HepG2 (cell line): ENCODE results near the gene TJP2.

Source experiments
- CBX2 ChIP-seq, 2 experiments: fragments of 200-600 bp in 1 of 2; sonication (generic); formaldehyde crosslinking in 1 of 2; IDR thresholded peaks; 2 replicates each; pipeline versions ENCODE4 v1.7.0 to v1.8.1; 2018 to 2022; ENCODE audit warnings: low read depth in 2 of 2, low read length in 1 of 2, mild to moderate bottlenecking in 1 of 2, missing genetic modification reagents in 1 of 2
- ETV5 ChIP-seq: IDR thresholded peaks from 2 replicates; pipeline ENCODE4 v1.6.1; 2018; ENCODE audit warnings: missing biosample characterization, missing genetic modification reagents, inconsistent platforms, borderline replicate concordance
- MAX ChIP-seq: IDR thresholded peaks from 2 replicates; pipeline ENCODE4 v1.6.1; 2012; ENCODE audit warnings: inconsistent platforms
- PREB ChIP-seq: sonication (generic); formaldehyde crosslinking; IDR thresholded peaks from 2 replicates; pipeline ENCODE4 v1.4.0; 2020; ENCODE audit warnings: missing genetic modification reagents
- RERE ChIP-seq: IDR thresholded peaks from 2 replicates; pipeline ENCODE4 v1.6.1; 2016; ENCODE audit warnings: low read depth, missing genetic modification reagents, missing compliant biosample characterization
- RFX5 ChIP-seq: IDR thresholded peaks from 2 replicates; pipeline ENCODE4 v1.6.1; 2011; ENCODE audit warnings: low read depth, low read length, improper control_type of control experiment
- SP2 ChIP-seq: sonication (generic); formaldehyde crosslinking; IDR thresholded peaks from 2 replicates; pipeline ENCODE4 v1.5.1; 2020; ENCODE audit warnings: mild to moderate bottlenecking, missing genetic modification reagents
- ZBTB33 ChIP-seq: sonication (generic); formaldehyde crosslinking; IDR thresholded peaks from 2 replicates; pipeline ENCODE4 v1.4.0; 2020; ENCODE audit warnings: missing genetic modification reagents
- ZNF704 ChIP-seq: sonication (generic); formaldehyde crosslinking; IDR thresholded peaks from 2 replicates; pipeline ENCODE4 v1.8.1; 2023; ENCODE audit warnings: mild to moderate bottlenecking, inconsistent platforms, moderate library complexity, missing genetic modification reagents, borderline replicate concordance
- ZNF777 ChIP-seq: sonication (generic); formaldehyde crosslinking; IDR thresholded peaks from 2 replicates; pipeline ENCODE4 v1.4.0; 2020; ENCODE audit warnings: missing genetic modification reagents

- TF ChIP-seq CBX2 (IDR thresholded peaks at IDR 0.05; ENCODE audit: low read depth, low read length) (no peak), CBX2 (CRISPR knock-in tag; IDR thresholded peaks at IDR 0.05; ENCODE audit: low read depth) (no peak), RERE (CRISPR knock-in tag) (no peak), ZBTB33 (no peak), PREB (CRISPR knock-in tag) (no peak), ZNF777 (CRISPR knock-in tag) (no peak), RFX5 (no peak), ZNF704 (no peak), ETV5 (CRISPR knock-in tag) (no peak), SP2 (CRISPR knock-in tag) (no peak), MAX (no peak)
Measured at GRCh38 chr9:69132361-69132760, 41.7 kb upstream of the TJP2 start.
